HAP-1 (cell line): ENCODE data around the gene RNPEPL1.
"Not testable (repeated sequence)": the region's sequence is repeated elsewhere in the genome, so short reads cannot be mapped to it uniquely, and the experiment has no call there.

Experiments used
- DNase-seq, 2 experiments: peaks; one replicate each; pipeline ENCODE4 v3.0.0-alpha.2; 2016 to 2020; ENCODE audit warnings: low spot score in 2 of 2
- H3K27me3 ChIP-seq: fragments of 250-450 bp; sonication (Bioruptor Pico); 2 replicates; pipeline ENCODE4 v1.5.1; 2020; ENCODE audit warnings: low read depth, mild to moderate bottlenecking, moderate library complexity
- H3K36me3 ChIP-seq: fragments of 250-450 bp; sonication (Bioruptor Pico); replicated peaks from 2 replicates; pipeline ENCODE4 v1.5.1; 2020; ENCODE audit warnings: mild to moderate bottlenecking
- H3K4me1 ChIP-seq: fragments of 250-450 bp; sonication (Bioruptor Pico); 2 replicates; pipeline ENCODE4 v1.5.1; 2020; ENCODE audit warnings: mild to moderate bottlenecking
- H3K4me3 ChIP-seq: fragments of 250-450 bp; sonication (Bioruptor Pico); 2 replicates; pipeline ENCODE4 v1.5.1; 2020; ENCODE audit warnings: mild to moderate bottlenecking, moderate library complexity
- H3K9me3 ChIP-seq: fragments of 250-450 bp; sonication (Bioruptor Pico); 2 replicates; pipeline ENCODE4 v1.5.1; 2020; ENCODE audit warnings: mild to moderate bottlenecking, moderate library complexity
- in situ Hi-C: fragments of 300-500 bp; cut with MboI; formaldehyde crosslinking; loops from 3 replicates; pipeline ENCODE4 v1.14.3; 2020; ENCODE audit warnings: low sequenced_read_pairs, inconsistent platforms, mixed read lengths

The RNPEPL1 gene

GRCh38 chr2:240615396-240615795, 47.1 kb downstream of the RNPEPL1 start:
- Histone ChIP-seq H3K9me3 (no peaks in the 10 kb centered on the region), H3K4me3 (no peak overlapping the region), H3K4me1 (no peaks in the 10 kb centered on the region), H3K27me3 (no peaks in the 10 kb centered on the region), H3K36me3 (no peaks in the 10 kb centered on the region)
- no peak for DNase-seq
- in situ Hi-C loops, result no loop called here

GRCh38 chr2:240615820-240616547, 47.7 kb downstream of the RNPEPL1 start:
- no peak for DNase-seq
- H3K4me3 ChIP-seq, result no peak overlapping the region
- no peaks in the 10 kb centered on the region for H3K4me1 ChIP-seq
- no peaks in the 10 kb centered on the region for H3K9me3 ChIP-seq
- no peaks in the 10 kb centered on the region for H3K36me3 ChIP-seq
- no peaks in the 10 kb centered on the region for H3K27me3 ChIP-seq
- in situ Hi-C loops, result no loop called here

GRCh38 chr2:240616860-240617666, 48.8 kb downstream of the RNPEPL1 start:
- DNase-seq, H3K4me3 ChIP-seq, in situ Hi-C loops, H3K9me3 ChIP-seq, H3K36me3 ChIP-seq, H3K4me1 ChIP-seq, H3K27me3 ChIP-seq: not testable (repeated sequence)

- H3K27me3 ChIP-seq, result no peaks in the 10 kb centered on the region
- H3K4me1 ChIP-seq, result no peaks in the 10 kb centered on the region
- in situ Hi-C loops, result no loop called here
- no peaks in the 10 kb centered on the region for H3K9me3 ChIP-seq
- H3K36me3 ChIP-seq, result no peaks in the 10 kb centered on the region
- no peak for DNase-seq
- H3K4me3 ChIP-seq, result no peak overlapping the region
Measured at GRCh38 chr2:240618776-240619175, 50.5 kb downstream of the RNPEPL1 start.

- no peak for DNase-seq
- no peaks in the 10 kb centered on the region for H3K9me3 ChIP-seq
- H3K4me1 ChIP-seq, result no peaks in the 10 kb centered on the region
- no peaks in the 10 kb centered on the region for H3K36me3 ChIP-seq
- H3K27me3 ChIP-seq, result no peaks in the 10 kb centered on the region
- in situ Hi-C loops, result no loop called here
- H3K4me3 ChIP-seq, result no peak overlapping the region
Measured at GRCh38 chr2:240619506-240620148, 51.3 kb downstream of the RNPEPL1 start.

- in situ Hi-C loops, result no loop called here
- H3K9me3 ChIP-seq, result no peaks in the 10 kb centered on the region
- H3K4me3 ChIP-seq, result no peak overlapping the region
- no peaks in the 10 kb centered on the region for H3K36me3 ChIP-seq
- H3K27me3 ChIP-seq, result no peaks in the 10 kb centered on the region
- DNase-seq, result no peak
- no peaks in the 10 kb centered on the region for H3K4me1 ChIP-seq
Measured at GRCh38 chr2:240620149-240620731, 52.0 kb downstream of the RNPEPL1 start.

GRCh38 chr2:240620859-240621258, 52.6 kb downstream of the RNPEPL1 start:
- H3K4me3 ChIP-seq, result no peak overlapping the region
- no peaks in the 10 kb centered on the region for H3K4me1 ChIP-seq
- H3K36me3 ChIP-seq, result no peaks in the 10 kb centered on the region
- H3K27me3 ChIP-seq, result no peaks in the 10 kb centered on the region
- in situ Hi-C loops, result no loop called here
- no peaks in the 10 kb centered on the region for H3K9me3 ChIP-seq
- DNase-seq, result no peak

GRCh38 chr2:240622060-240622411, 53.8 kb downstream of the RNPEPL1 start:
- Histone ChIP-seq H3K36me3 (no peaks in the 10 kb centered on the region), H3K4me1 (no peaks in the 10 kb centered on the region), H3K27me3 (no peaks in the 10 kb centered on the region), H3K4me3 (no peak overlapping the region), H3K9me3 (no peaks in the 10 kb centered on the region)
- in situ Hi-C loops, result no loop called here
- DNase-seq, result no peak

GRCh38 chr2:240622531-240623235, 54.4 kb downstream of the RNPEPL1 start:
- Histone ChIP-seq H3K4me1 (no peaks in the 10 kb centered on the region), H3K9me3 (no peaks in the 10 kb centered on the region), H3K27me3 (no peaks in the 10 kb centered on the region), H3K36me3 (no peaks in the 10 kb centered on the region), H3K4me3 (no peak overlapping the region)
- in situ Hi-C loops, result no loop called here
- DNase-seq, result no peak

- no peaks in the 10 kb centered on the region for H3K9me3 ChIP-seq
- DNase-seq, result no peak
- no peaks in the 10 kb centered on the region for H3K4me1 ChIP-seq
- no peaks in the 10 kb centered on the region for H3K27me3 ChIP-seq
- H3K36me3 ChIP-seq, result no peaks in the 10 kb centered on the region
- no peak overlapping the region for H3K4me3 ChIP-seq
- in situ Hi-C loops, result no loop called here
Measured at GRCh38 chr2:240623531-240624010, 55.3 kb downstream of the RNPEPL1 start.

GRCh38 chr2:240624011-240624949, 56.0 kb downstream of the RNPEPL1 start:
- H3K36me3 ChIP-seq, result no peaks in the 10 kb centered on the region
- no peak for DNase-seq

GRCh38 chr2:240624950-240625621, 56.8 kb downstream of the RNPEPL1 start, which contains the start of gene GPR35:
TSS of gene GPR35 (plus strand) at chr2:240625480. CDS start at chr2:240629953, 4,473 bp downstream.
- in situ Hi-C loops, result no loop called here

More at GRCh38 chr2:240624011-240624949, 56.0 kb downstream of the RNPEPL1 start:
- Histone ChIP-seq H3K9me3 (no peaks in the 10 kb centered on the region), H3K27me3 (no peaks in the 10 kb centered on the region), H3K4me3 (no peak overlapping the region), H3K4me1 (no peaks in the 10 kb centered on the region)
- in situ Hi-C loops, result no loop called here

More at GRCh38 chr2:240624950-240625621, 56.8 kb downstream of the RNPEPL1 start, which contains the start of gene GPR35:
- Histone ChIP-seq H3K4me1 (no peaks in the 10 kb centered on the region), H3K9me3 (no peaks in the 10 kb centered on the region), H3K27me3 (no peaks in the 10 kb centered on the region), H3K4me3 (no peak within 1 kb of the TSS), H3K36me3 (no peaks in the 10 kb centered on the region)
- no peak for DNase-seq
